IPS DF 4.7 (cell line): ENCODE data around the gene CNNM2.
"Not testable (repeated sequence)": the region's sequence is repeated elsewhere in the genome, so short reads cannot be mapped to it uniquely, and the experiment has no call there.

Experiments
- DNase-seq: peaks from one replicate; pipeline ENCODE4 v3.0.0-alpha.2; 2013; ENCODE audit warnings: low spot score; ENCODE audit errors: extremely low read depth

Gene CNNM2

GRCh38 chr10:102926842-102927241, 8.7 kb downstream of the CNNM2 start:
- DNase-seq: no peak

GRCh38 chr10:102927311-102928010, 9.4 kb downstream of the CNNM2 start:
- DNase-seq: no peak

- DNase-seq: not testable (repeated sequence)
Measured at GRCh38 chr10:102928442-102928841, 10.3 kb downstream of the CNNM2 start.

GRCh38 chr10:102930720-102931119, 12.6 kb downstream of the CNNM2 start:
- no peak for DNase-seq

- no peak for DNase-seq
Measured at GRCh38 chr10:102931643-102932042, 13.5 kb downstream of the CNNM2 start.

GRCh38 chr10:102935505-102935904, 17.4 kb downstream of the CNNM2 start:
- DNase-seq: no peak

- no peak for DNase-seq
Measured at GRCh38 chr10:102935939-102936605, 18.0 kb downstream of the CNNM2 start.

GRCh38 chr10:102941401-102941800, 23.3 kb downstream of the CNNM2 start:
- DNase-seq: no peak

GRCh38 chr10:102945449-102945848, 27.4 kb downstream of the CNNM2 start:
- DNase-seq: no peak

GRCh38 chr10:102945962-102946361, 27.9 kb downstream of the CNNM2 start:
- no peak for DNase-seq

GRCh38 chr10:102946992-102947391, 28.9 kb downstream of the CNNM2 start:
- no peak for DNase-seq

GRCh38 chr10:102948176-102948575, 30.1 kb downstream of the CNNM2 start:
- DNase-seq: no peak

GRCh38 chr10:102948786-102949185, 30.7 kb downstream of the CNNM2 start:
- DNase-seq: no peak

- no peak for DNase-seq
Measured at GRCh38 chr10:102949916-102950315, 31.8 kb downstream of the CNNM2 start.

- DNase-seq: no peak
Measured at GRCh38 chr10:102951316-102951715, 33.2 kb downstream of the CNNM2 start.

- DNase-seq: no peak
Measured at GRCh38 chr10:102959360-102959759, 41.3 kb downstream of the CNNM2 start.

GRCh38 chr10:102960157-102960556, 42.1 kb downstream of the CNNM2 start:
- no peak for DNase-seq

GRCh38 chr10:102962267-102962666, 44.2 kb downstream of the CNNM2 start:
- DNase-seq: no peak

- DNase-seq: no peak
Measured at GRCh38 chr10:102962951-102963755, 45.1 kb downstream of the CNNM2 start.

- no peak for DNase-seq
Measured at GRCh38 chr10:102963756-102964025, 45.6 kb downstream of the CNNM2 start.

- not testable (repeated sequence) for DNase-seq
Measured at GRCh38 chr10:102964064-102964463, 46.0 kb downstream of the CNNM2 start.

- no peak for DNase-seq
Measured at GRCh38 chr10:102964713-102965112, 46.6 kb downstream of the CNNM2 start.
